GM12878 (cell line): Measurements from ENCODE around the gene ATP6V0A1.
"Not testable (repeated sequence)": the region's sequence is repeated elsewhere in the genome, so short reads cannot be mapped to it uniquely, and the experiment has no call there.

Source experiments
- BHLHE40 ChIP-seq, 2 experiments: fragments of 450-650 bp in 1 of 2; IDR thresholded peaks; 2 replicates each; pipeline ENCODE4 v1.6.1; 2011 to 2017; ENCODE audit warnings: low read depth in 2 of 2, borderline replicate concordance in 1 of 2, improper control_type of control experiment in 1 of 2, low read length in 1 of 2, mild to moderate bottlenecking in 1 of 2
- EZH2 ChIP-seq: IDR thresholded peaks from 2 replicates; pipeline ENCODE4 v1.6.1; 2012; ENCODE audit warnings: low read depth, mild to moderate bottlenecking, control low read depth, inconsistent platforms, low read length, borderline replicate concordance; ENCODE audit not compliant: control insufficient read depth
- TF ChIP-seq, protein P1 (sequence below), 3 experiments: IDR thresholded peaks in 2 of 3; conservative IDR thresholded peaks in 1 of 3; 2 replicates each; pipeline ENCODE4 v1.5.1; 2011; ENCODE audit warnings: low read depth in 3 of 3, low read length in 3 of 3, mild to moderate bottlenecking in 3 of 3, control low read depth in 2 of 3, moderate library complexity in 2 of 3, inconsistent platforms in 1 of 3, mixed read lengths in 1 of 3; ENCODE audit not compliant: control insufficient read depth in 2 of 3, insufficient read depth in 1 of 3; ENCODE audit errors: extremely low read depth in 1 of 3
- TF ChIP-seq, protein P2 (sequence below): IDR thresholded peaks from 2 replicates; pipeline ENCODE4 v1.6.1; 2012; ENCODE audit warnings: low read depth, low read length, improper control_type of control experiment

DNA sequence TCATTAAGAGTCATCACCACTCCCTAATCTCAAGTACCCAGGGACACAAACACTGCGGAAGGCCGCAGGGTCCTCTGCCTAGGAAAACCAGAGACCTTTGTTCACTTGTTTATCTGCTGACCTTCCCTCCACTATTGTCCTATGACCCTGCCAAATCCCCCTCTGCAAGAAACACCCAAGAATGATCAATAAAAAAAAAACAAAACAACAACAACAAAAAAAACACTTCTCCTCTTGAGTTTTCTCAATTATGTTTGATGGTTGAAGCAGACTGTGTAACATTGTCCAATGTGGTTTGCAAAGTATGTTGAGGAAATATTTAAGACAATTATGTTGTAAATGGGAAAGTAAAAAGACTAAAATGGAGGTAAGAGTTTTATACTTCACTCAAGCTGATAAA, 8.8 kb upstream of the ATP6V0A1 start:
- TF ChIP-seq, protein P1, sequence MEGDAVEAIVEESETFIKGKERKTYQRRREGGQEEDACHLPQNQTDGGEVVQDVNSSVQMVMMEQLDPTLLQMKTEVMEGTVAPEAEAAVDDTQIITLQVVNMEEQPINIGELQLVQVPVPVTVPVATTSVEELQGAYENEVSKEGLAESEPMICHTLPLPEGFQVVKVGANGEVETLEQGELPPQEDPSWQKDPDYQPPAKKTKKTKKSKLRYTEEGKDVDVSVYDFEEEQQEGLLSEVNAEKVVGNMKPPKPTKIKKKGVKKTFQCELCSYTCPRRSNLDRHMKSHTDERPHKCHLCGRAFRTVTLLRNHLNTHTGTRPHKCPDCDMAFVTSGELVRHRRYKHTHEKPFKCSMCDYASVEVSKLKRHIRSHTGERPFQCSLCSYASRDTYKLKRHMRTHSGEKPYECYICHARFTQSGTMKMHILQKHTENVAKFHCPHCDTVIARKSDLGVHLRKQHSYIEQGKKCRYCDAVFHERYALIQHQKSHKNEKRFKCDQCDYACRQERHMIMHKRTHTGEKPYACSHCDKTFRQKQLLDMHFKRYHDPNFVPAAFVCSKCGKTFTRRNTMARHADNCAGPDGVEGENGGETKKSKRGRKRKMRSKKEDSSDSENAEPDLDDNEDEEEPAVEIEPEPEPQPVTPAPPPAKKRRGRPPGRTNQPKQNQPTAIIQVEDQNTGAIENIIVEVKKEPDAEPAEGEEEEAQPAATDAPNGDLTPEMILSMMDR (IDR thresholded peaks at IDR 0.05 in 2 of 3, conservative IDR thresholded peaks at IDR 0.05 in 1 of 3; ENCODE audit: control insufficient read depth in 2 of 3, extremely low read depth in 1 of 3, insufficient read depth in 1 of 3, low read depth in 3 of 3, low read length in 3 of 3) = not testable (repeated sequence)
- TF ChIP-seq, protein P2, sequence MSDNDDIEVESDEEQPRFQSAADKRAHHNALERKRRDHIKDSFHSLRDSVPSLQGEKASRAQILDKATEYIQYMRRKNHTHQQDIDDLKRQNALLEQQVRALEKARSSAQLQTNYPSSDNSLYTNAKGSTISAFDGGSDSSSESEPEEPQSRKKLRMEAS = not testable (repeated sequence)
- not testable (repeated sequence) for TF ChIP-seq BHLHE40 (IDR thresholded peaks at IDR 0.05; ENCODE audit: borderline replicate concordance in 1 of 2, low read depth in 2 of 2, low read length in 1 of 2); EZH2
